ENCODE measurements around the gene MTMR2.
A peak's percentile ranks its signal among the peaks of the same experiment; 100 is the strongest.

MTMR2 gene

GRCh38 chr11:95805869-95806268, 118.0 kb downstream of the MTMR2 start:
- no peak for DNase-seq

- no peak for DNase-seq
Observed at GRCh38 chr11:95803973-95804372, 119.9 kb downstream of the MTMR2 start.

- DNase-seq: no peak
Observed at GRCh38 chr11:95802806-95803205, 121.1 kb downstream of the MTMR2 start.

GRCh38 chr11:95800438-95800837, 123.5 kb downstream of the MTMR2 start:
- DNase-seq: no peak

DNA sequence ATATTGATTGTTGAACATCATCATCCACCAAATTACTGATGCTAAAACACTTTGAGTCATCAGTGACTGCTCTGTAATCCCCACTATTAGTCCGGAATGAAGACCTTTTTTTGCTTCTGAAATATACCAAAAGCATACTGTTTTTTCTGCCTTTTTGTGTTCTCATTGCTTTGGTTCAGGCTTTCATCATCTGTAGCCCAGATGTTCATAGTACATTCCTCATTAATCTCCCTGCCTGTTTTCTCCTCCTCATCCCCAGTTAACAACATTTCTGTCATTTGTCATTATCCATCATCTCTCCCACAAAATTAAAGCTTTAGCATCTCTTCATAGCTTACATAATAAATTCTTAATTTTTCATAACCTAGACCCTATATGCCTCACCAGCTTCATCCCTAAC, 124.4 kb downstream of the MTMR2 start:
- no peak for DNase-seq

- no peak for DNase-seq
Observed at GRCh38 chr11:95796501-95796900, 127.4 kb downstream of the MTMR2 start.

DNA sequence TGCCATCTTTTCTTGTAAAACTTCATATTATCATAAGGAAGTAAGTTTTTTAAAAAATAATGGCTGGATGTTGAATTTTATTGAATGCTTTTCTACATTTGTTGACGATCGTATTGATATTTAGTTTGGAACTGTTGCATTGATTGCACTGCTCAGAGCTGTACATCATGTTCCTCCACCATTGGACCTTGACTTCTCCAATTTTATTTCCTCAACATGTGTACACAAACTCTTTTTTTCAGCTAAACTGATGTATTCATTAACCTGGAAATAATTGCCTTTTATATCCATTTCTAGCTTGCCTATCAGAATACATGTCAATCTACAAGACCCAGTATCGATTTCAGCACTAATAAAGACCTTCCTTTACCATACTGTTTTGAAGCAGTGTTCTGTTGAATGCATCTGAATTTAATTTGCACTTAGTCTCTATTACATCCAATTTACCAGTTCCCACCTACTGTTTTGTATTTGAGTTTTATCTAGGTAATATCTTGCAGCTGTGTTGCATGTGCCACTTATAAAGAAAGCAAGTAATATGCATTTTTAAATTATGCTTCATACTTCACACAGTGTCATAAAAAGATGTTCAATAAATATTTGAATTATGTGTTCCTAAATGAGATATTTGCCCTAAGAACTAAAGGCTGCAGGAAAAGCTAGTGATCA, 128.1 kb downstream of the MTMR2 start:
- DNase-seq: no peak

GRCh38 chr11:95794086-95794485, 129.8 kb downstream of the MTMR2 start:
- no peak for DNase-seq

- no peak for DNase-seq
Observed at GRCh38 chr11:95793116-95793515, 130.8 kb downstream of the MTMR2 start.

DNA sequence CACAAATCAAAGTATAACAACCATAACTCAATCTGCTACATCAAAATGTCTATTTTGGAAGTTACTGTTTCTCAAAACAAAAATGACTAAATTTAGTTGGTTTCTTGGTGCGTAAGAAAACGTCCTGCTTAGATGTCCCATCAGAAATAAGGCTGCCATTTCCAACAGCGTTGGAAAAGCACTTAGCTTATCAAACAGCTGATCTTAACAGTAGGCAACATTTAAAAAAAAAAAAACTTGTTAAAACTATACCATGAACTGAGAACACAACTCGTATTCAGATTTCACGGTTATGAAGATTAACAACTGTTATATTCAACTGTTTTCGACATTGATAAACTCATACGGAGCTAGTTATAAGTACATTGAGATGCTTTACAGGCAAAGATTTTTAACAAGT, 131.2 kb downstream of the MTMR2 start:
- no peak for DNase-seq

- no peak for DNase-seq
Observed at GRCh38 chr11:95792200-95792599, 131.7 kb downstream of the MTMR2 start.

DNA sequence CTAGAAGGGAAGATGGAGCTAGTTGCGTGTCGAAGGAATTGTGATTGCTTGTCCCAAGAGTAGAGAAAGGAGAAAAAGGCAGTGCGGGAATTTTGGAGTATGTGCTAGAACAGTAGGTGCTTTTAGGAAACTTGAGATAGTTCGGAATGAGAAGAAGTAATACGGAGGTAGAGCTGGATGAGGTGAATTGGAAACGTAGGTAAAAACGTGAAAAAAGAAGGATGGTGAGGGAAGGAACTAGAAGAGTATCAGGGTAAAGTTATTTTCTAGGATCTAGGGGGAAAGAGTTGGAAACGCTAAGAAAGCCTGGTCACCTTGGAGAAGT, 132.2 kb downstream of the MTMR2 start:
- no peak for DNase-seq

GRCh38 chr11:95790933-95791708, 132.8 kb downstream of the MTMR2 start:
- DNase-seq: peak; percentile 45

GRCh38 chr11:95790123-95790932, 133.6 kb downstream of the MTMR2 start, which contains the start of gene CEP57:
TSS of gene CEP57 (plus strand) at chr11:95790498. CDS start at chr11:95790699, 201 bp downstream.
- peak; percentile 96 for DNase-seq

DNA sequence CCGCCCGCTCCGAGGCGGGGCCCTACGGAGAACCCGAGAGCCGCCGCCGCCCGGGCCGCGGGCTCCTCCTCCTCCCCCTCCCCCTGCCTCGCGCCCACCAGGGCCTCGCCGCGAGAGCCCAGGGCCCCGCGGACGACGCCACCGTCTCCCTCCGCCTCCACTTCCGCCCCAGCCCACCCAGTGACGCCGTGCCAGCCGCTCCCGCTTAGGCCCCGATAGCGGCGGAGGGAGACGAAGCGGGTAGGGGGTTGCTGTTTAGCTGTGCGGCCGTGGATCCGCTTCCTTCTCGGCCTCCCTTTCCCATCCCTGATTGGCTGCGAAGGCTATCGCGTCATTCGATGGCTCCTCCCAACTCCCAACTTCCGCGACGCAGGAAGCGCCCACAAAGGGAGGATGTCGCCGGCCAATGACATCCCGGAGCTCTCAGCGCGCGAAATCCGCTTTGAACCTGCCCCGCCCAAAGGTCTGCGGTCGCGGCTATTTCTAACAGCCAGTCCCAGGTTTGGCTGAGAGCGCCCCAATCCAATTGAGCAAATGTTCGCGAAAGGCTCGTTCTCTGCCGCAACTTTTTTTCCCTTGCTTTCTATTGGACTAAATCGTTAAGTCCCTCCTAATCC, 134.3 kb downstream of the MTMR2 start, which contains the start of gene FAM76B:
FAM76B (minus strand) TSS at position 277 of the 617 bp plus-strand sequence. CDS start 304 bp downstream, outside the sequence.
- DNase-seq: peak; percentile 99

- DNase-seq: no peak
Observed at GRCh38 chr11:95788921-95789505, 134.9 kb downstream of the MTMR2 start.

All from MV-4-11 (cell line).